ENCODE data around the gene ATL3. TPM values are rescaled to one million over a fixed set of nuclear protein-coding genes. Genes with fewer than 3 reads are reported as not detected.
A peak's percentile ranks its signal among the peaks of the same experiment; 100 is the strongest.

Gene ATL3
- total and polyA plus RNA-seq, 2 of the 13 experiments (the other 11 are each of a cell fraction or from before 2014, with no cell fraction given) = not detected

DNA sequence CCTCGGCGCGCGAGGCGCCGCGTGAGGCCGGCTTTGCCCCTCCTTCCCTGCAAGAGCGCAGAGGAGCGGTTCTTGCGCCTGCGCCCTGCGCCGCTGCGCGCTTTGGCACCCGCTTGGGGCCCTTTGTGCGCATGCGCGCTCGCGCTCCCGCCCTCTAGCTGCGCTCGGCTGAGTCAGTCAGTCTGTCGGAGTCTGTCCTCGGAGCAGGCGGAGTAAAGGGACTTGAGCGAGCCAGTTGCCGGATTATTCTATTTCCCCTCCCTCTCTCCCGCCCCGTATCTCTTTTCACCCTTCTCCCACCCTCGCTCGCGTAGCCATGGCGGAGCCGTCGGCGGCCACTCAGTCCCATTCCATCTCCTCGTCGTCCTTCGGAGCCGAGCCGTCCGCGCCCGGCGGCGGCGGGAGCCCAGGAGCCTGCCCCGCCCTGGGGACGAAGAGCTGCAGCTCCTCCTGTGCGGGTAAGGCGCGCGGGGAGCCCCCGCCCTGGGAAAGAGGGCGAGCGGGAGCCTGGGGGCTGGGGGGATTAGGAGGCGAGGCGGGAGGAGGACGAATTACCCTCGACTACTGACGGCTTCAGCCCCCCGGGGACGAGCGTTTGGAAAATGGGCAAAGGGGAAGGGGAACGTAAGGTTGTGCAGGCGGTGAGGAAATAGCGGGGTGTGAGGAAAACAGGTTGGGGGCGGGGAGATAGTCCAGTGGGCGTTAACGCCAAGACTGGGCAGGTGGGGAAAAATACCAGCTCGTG is 10.3 kb upstream of the ATL3 start, which contains the start of gene RTN3 (continued):
- TF ChIP-seq, protein P1, sequence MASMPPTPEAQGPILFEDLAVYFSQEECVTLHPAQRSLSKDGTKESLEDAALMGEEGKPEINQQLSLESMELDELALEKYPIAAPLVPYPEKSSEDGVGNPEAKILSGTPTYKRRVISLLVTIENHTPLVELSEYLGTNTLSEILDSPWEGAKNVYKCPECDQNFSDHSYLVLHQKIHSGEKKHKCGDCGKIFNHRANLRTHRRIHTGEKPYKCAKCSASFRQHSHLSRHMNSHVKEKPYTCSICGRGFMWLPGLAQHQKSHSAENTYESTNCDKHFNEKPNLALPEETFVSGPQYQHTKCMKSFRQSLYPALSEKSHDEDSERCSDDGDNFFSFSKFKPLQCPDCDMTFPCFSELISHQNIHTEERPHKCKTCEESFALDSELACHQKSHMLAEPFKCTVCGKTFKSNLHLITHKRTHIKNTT (CRISPR knock-in tag; IDR thresholded peaks at IDR 0.05) = no peak
- TF ChIP-seq, protein P2, sequence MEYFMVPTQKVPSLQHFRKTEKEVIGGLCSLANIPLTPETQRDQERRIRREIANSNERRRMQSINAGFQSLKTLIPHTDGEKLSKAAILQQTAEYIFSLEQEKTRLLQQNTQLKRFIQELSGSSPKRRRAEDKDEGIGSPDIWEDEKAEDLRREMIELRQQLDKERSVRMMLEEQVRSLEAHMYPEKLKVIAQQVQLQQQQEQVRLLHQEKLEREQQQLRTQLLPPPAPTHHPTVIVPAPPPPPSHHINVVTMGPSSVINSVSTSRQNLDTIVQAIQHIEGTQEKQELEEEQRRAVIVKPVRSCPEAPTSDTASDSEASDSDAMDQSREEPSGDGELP (IDR thresholded peaks at IDR 0.05; ENCODE audit: borderline replicate concordance, low read depth) = no peak
- no peak for TF ChIP-seq XBP1 (CRISPR knock-in tag; IDR thresholded peaks at IDR 0.05)
- peak; percentile 55; the same call in 1 of the 2 replicates for TF ChIP-seq ZNF33B (CRISPR knock-in tag; IDR thresholded peaks at IDR 0.05)
- no peak for TF ChIP-seq SOX6 (IDR thresholded peaks at IDR 0.05)
- peak; percentile 41 for TF ChIP-seq SOX6 (CRISPR knock-in tag; IDR thresholded peaks at IDR 0.05)
- TF ChIP-seq RFX5 (IDR thresholded peaks at IDR 0.05; ENCODE audit: low read depth, low read length) = no peak
- peak; percentile 79; the same call in 1 of the 2 replicates for TF ChIP-seq ATF7-NPFF (CRISPR knock-in tag; IDR thresholded peaks at IDR 0.05; ENCODE audit: low read depth)
- no peak for TF ChIP-seq FOXO1 (CRISPR knock-in tag; IDR thresholded peaks at IDR 0.05)
- TF ChIP-seq KLF6 (CRISPR knock-in tag; IDR thresholded peaks at IDR 0.05) = peak; percentile 77
- TF ChIP-seq, protein P3, sequence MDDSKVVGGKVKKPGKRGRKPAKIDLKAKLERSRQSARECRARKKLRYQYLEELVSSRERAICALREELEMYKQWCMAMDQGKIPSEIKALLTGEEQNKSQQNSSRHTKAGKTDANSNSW (CRISPR knock-in tag; IDR thresholded peaks at IDR 0.05; ENCODE audit: borderline replicate concordance) = no peak
- TF ChIP-seq TFDP2 (CRISPR knock-in tag; IDR thresholded peaks at IDR 0.05) = peak; percentile 75
- TF ChIP-seq, protein P4, sequence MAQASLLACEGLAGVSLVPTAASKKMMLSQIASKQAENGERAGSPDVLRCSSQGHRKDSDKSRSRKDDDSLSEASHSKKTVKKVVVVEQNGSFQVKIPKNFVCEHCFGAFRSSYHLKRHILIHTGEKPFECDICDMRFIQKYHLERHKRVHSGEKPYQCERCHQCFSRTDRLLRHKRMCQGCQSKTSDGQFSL (CRISPR knock-in tag; IDR thresholded peaks at IDR 0.05) = no peak
- no peak; the same call in 1 of the 2 replicates for TF ChIP-seq ZNF451 (CRISPR knock-in tag; IDR thresholded peaks at IDR 0.05)
- no peak for TF ChIP-seq KLF13 (CRISPR knock-in tag; IDR thresholded peaks at IDR 0.05)
- TF ChIP-seq, protein P5, sequence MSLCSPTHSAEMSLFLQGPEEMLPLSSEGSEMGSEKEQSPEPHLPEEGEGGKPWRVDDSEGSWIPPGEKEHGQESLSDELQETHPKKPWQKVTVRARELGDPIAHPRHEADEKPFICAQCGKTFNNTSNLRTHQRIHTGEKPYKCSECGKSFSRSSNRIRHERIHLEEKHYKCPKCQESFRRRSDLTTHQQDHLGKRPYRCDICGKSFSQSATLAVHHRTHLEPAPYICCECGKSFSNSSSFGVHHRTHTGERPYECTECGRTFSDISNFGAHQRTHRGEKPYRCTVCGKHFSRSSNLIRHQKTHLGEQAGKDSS (CRISPR knock-in tag; IDR thresholded peaks at IDR 0.05; ENCODE audit: borderline replicate concordance, low read depth) = peak; percentile 53; the same call in 1 of the 2 replicates
- no peak for TF ChIP-seq SUZ12 (IDR thresholded peaks at IDR 0.05; ENCODE audit: low read depth, low read length)
- peak; percentile 77; the same call in 1 of the 2 replicates for TF ChIP-seq ZNF280B (CRISPR knock-in tag; IDR thresholded peaks at IDR 0.05; ENCODE audit: borderline replicate concordance)
- TF ChIP-seq ZSCAN22 (CRISPR knock-in tag; IDR thresholded peaks at IDR 0.05) = no peak
- no peak for TF ChIP-seq PRDM4 (CRISPR knock-in tag; IDR thresholded peaks at IDR 0.05; ENCODE audit: borderline replicate concordance)

All from HepG2 (cell line).